Measurements from ENCODE around the gene EFEMP2.
"Not testable (repeated sequence)": the region's sequence is repeated elsewhere in the genome, so short reads cannot be mapped to it uniquely, and the experiment has no call there.

EFEMP2 gene

DNA sequence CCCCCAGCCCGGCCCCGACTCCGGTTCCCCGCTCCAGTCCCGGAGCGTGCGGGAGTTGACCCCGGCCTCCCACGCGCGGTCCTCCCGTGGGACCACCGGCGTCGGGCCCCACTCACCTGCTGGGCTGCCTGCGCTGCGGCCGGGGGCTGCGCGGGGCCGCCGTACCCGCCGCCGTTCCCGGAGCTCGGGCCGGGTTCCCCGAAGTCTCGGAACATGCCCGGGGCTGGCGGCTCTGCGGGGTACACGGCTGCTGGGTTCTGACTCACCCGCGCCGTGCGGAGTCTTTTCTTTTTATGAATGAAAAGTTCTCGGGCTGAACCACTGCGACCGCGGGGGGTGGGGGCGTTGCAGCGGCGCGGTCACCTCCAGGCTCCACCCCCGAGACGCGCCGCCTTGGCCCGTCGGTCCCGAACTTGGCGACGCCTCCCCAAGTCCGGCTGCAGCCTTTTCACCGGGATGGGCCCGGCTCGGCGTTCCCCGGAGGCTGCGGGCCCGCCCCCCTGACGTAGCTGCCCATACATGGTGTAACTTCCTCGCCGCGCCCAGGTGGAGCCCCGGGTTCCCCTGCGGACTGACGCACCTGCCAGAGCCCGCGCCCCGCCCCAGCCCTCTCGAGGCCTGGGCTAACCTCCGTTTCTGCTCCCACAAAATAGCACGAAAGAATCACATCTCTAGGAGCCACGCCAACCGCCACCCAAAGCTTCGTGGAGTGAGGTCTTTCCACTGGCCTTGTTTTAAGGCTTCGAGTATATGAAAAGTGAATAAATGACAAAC is 27.7 kb upstream of the EFEMP2 start, which contains the start of gene FOSL1:
TSS of gene FOSL1 (minus strand) at position 264 of the 774 bp plus-strand sequence. CDS start at position 215, 49 bp downstream.
- no peak for DNase-seq (ENCODE audit: low spot score)

DNA sequence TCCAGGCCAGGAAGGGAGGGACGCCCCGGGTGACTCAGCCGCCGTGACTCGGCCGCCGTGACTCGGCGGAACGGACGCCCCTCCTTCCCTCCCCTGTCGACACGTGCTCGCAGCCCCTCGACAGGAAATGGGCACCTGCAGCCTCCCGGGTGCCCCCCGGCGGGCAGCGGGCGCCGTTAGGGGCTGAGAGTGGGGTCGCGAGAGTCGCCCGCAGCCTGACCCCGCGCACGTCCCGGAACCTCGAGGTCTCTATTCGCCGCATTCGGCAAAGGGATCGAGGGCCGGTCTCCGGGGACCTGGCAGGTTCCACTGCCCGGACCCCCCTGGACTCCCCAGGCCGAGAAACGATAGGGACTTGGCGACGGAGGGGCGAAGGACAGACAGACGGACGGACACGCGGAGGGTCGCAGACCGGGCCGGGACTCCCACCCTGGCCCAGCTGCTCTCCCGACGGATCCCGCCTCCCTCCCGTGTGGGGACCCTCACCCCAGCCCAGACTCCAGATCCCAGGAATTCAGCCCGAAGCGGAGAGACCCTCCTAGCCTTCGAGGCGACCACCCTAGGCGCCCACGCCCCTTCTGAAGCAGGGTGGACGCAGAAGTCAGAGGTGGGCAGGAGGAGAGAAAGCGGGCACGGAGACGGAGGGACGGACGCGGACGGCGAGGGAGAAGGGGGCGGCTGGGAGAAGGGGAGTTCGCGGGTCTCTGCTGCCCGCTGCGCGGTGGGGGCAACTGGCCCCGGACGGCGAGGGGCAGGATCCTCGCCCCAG is 26.9 kb upstream of the EFEMP2 start:
- no peak for DNase-seq (ENCODE audit: low spot score)

DNA sequence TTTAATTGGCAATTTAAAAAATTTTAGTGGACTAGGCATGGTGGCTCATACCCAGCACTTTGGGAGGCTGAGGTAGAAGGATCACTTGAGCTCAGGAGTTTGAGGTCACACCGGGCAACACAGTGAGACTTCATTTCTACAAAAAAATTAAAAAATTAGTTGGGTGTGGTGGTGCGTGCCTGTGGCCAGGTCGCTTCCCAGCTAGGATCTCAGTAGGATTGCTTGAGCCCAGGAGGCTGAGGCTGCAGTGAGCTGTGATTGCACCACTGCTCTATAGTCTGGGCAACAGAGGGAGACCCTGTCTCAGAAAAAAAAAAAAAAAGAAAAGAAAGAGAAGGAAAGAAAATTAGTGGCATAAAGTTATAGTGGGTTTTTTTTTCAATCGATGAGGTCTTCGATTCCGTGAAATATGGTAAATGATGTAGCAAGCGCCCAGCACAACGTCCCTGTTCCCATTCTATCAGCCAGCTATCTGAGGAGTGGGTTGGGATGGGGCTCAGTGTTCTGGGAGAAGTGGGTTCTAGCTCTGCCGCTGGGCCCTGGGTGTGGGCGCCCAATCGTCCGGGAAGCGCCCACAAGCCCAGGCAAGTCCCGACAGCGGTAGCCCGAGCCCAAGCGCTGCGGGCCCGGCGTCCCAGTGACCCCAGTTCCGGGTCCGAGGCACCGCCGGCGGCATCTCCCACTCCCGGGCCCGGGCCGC is 26.2 kb upstream of the EFEMP2 start:
- DNase-seq (ENCODE audit: low spot score), result no peak

DNA sequence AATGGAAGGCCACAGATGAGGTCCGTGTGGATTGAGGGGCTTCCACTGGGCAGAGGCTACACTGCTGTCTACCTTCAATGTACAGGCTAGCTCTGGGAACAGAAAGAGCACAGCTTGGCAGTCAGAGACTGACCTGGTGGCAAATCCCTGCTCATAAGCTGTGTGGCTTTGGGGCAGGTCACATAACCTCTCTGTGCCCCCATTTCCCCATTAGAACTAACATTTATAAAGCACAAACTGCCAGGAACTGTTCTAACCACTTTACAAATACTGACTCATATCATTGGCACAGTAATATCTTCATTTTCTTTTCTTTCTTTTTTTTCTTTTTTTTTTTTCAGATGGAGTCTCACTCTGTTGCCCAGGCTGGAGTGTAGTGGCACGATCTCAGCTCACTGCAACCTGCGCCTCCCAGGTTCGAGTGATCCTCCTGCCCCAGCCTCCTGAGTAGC is 24.4 kb upstream of the EFEMP2 start:
- no peak for DNase-seq (ENCODE audit: low spot score)

DNA sequence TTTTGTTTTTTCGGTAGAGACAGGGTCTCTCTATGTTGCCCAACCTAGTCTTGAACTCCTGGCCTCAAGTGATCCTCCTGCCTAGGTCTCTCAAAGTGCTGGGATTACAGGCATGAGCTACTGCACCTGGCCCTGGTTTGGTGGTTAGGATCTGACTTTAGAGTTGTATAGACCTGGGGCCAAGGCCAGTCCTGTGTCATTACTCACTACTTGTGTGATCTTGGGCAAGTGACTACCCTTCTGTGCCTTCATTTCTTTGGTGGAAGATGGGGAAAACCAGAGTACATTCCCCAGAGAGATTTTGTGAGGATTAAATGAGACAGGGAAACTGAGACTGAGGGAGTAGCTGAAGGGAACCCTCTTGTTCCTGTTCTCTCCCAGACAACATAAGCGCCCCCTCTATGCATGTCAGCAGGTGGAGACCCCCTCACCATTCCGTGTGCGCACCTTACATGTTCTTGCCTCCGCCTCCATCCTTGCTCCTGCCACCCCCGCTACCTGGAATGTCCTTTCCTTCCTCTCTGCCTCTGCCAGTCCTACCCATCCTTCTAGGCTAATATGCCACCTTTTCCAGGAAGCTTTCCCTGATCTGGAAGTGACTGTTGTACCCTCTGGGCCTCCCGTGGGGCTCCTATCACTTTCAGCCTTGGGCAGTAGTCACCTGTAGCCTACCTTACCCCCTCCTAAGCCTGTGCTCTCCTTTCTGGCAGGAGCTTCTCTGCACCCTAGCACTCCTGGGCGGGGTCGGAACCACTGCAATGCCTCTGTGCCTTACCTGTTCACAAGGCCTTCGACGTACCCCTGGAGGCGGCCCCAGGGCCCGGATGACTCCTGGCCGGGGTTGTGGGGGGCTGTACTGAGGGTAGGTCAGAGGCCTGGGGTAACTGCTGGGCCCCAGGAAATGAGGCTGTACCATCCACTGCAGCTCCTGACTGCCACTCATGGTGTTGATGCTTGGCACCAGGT is 23.7 kb upstream of the EFEMP2 start:
- DNase-seq (ENCODE audit: low spot score), result no peak

- no peak for DNase-seq (ENCODE audit: low spot score)
Measured at GRCh38 chr11:65895482-65895981, 22.9 kb upstream of the EFEMP2 start.

GRCh38 chr11:65894034-65894591 is 21.5 kb upstream of the EFEMP2 start:
- DNase-seq (ENCODE audit: low spot score), result no peak

DNA sequence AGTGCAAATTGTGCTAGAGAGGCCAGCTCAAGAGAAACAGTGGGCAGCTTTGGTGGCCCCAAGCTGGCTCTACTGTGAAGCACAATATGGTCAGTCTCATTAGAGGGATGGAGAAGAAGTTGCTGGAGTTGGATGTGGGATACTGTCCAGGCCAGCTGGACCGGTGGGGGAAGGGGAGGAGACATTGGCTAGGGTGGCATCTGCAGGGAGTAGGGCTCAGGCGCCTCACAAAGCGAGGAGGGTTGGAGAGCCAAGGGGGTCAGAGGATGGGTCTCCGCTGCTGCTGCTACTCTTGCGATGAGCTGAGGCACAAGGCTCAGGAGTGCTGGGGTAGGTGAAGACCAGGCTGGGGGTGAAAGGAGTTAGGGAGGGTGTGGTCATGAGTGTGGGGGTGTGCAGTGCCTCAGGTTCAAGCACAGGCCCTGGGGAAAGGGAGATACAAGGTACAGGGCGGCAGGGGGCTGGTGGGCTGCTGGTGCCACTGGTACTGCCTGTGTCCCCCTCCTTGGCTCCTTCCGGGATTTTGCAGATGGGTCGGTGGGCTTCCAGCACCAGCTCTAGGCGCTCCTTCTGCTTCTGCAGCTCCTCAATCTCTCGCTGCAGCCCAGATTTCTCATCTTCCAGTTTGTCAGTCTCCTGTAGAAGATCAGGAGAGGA is 20.2 kb upstream of the EFEMP2 start:
- no peak for DNase-seq (ENCODE audit: low spot score)

DNA sequence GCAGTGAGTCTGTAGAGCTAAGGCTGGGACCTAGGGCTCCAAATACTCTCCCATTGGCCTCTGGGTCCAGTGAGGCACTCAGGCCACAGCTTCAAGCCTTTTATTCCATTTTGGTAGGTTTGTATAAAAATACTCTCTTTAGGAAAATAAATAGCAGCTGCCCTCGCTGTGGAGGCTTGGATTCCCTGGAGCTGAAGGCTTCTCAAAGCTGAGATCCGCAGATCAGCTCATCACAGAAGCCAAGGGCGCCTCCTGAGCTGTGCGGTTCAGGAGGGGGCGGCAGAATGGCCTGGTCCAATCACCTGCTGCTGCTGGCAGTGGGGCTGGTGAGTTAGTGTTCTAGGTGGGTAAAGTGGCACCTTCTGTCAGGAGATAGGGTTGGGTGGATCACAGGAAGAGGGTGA is 19.5 kb upstream of the EFEMP2 start:
- not testable (repeated sequence) for DNase-seq (ENCODE audit: low spot score)

- no peak for DNase-seq (ENCODE audit: low spot score)
Measured at GRCh38 chr11:65891219-65892136, 18.9 kb upstream of the EFEMP2 start.

DNA sequence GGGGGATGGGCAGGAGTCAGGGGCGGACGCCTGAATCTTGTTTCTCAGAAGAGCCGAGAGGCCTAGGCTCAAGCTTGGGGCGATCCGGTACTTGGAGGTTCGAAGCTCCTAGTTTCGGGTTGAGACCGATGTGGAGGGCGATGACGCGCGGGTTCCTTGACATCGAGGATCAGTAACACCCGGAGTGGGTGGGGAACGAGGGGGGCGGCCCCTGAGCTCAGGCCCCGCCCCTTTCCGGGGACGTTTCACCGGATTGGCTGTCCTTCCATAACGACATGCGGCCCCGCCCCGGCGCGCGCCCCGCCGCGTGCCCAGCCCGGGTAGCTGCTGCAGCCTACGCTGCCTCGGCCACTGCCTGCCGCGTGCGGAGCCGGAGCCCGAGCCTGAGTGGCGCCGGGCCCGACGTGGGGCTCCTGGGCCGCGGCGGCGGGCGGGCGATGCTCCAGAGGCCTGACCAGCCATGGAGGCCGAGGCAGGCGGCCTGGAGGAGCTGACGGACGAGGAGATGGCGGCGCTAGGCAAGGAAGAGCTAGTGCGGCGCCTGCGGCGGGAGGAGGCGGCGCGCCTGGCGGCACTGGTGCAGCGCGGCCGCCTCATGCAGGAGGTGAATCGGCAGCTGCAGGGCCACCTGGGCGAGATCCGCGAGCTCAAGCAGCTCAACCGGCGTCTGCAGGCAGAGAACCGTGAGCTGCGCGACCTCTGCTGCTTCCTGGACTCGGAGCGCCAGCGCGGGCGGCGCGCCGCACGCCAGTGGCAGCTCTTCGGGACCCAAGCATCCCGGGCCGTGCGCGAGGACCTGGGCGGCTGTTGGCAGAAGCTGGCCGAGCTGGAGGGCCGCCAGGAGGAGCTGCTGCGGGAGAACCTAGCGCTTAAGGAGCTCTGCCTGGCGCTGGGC is 18.0 kb upstream of the EFEMP2 start, which contains the start of gene CCDC85B:
TSS of gene CCDC85B (plus strand) at position 350 of the 895 bp plus-strand sequence. CDS start at position 461, 111 bp downstream.
- peak; percentile 98 for DNase-seq (ENCODE audit: low spot score)

GRCh38 chr11:65888163-65888814 is 15.7 kb upstream of the EFEMP2 start, which contains the start of gene FIBP:
FIBP (minus strand) TSS chr11:65888471; CDS start chr11:65888418, 53 bp downstream.
- peak; percentile 99 for DNase-seq (ENCODE audit: low spot score)

DNA sequence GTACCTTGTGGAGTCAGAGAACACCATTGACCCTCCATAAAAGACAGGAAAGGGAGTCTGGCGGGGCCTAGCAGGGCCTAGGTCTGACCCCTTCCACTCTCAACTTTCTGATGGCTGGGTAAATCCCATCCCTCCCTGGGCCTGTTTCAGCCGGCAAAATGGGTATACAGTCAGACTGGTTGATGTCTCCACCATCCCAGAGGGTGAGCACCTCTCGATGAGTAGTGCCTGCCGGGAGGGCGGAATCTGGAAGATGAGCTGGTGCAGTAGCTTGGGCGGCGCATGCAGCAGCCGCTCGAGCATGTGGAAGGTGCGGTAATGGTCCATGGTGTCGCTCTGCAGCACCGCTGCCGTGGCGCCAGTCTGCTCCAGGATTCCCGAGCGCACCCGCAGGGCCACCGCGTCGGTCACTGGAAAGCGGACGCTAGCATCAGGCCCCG is 15.1 kb upstream of the EFEMP2 start:
- DNase-seq (ENCODE audit: low spot score), result no peak

GRCh38 chr11:65886826-65887722 is 14.5 kb upstream of the EFEMP2 start:
- no peak for DNase-seq (ENCODE audit: low spot score)

GRCh38 chr11:65885808-65886536 is 13.4 kb upstream of the EFEMP2 start:
- no peak for DNase-seq (ENCODE audit: low spot score)

Measured in left forelimb (tissue), 1 donor.